ENCODE data around the gene HBZ. TPM values are rescaled to one million over a fixed set of nuclear protein-coding genes. Genes with fewer than 3 reads are reported as not detected.

HBZ gene
- total and polyA plus RNA-seq, 2 of the 8 experiments (the other 6 are each of a cell fraction or from before 2014, with no cell fraction given): 0.12 TPM; not detected in 1

GRCh38 chr16:183005-183404 lies 30.6 kb downstream of the HBZ start:
- Histone ChIP-seq H4K20me1 (replicated peaks in 1 of 2; ENCODE audit: control insufficient read depth in 1 of 2, insufficient read depth in 2 of 2, low read length in 2 of 2) (peaks cover 8 to 10% of the 10 kb centered on the region in 2 experiments), H4K91ac (replicated peaks; ENCODE audit: insufficient read length, low read length) (no peak overlapping the region), H2BK20ac (ENCODE audit: low read length) (no peak overlapping the region), H3K4me2 (ENCODE audit: insufficient read depth in 1 of 2, low read depth in 2 of 2, low read length in 2 of 2) (no peak overlapping the region), H3K18ac (ENCODE audit: extremely low read depth, low read length) (no peak overlapping the region), H3K23me2 (ENCODE audit: low read depth, low read length) (peaks cover 9% of the 10 kb centered on the region; the same call in 1 of the 2 replicates), H3K9ac (replicated peaks in 1 of 4; ENCODE audit: extremely low read depth in 1 of 4, low read depth in 3 of 4, low read length in 3 of 4) (no peak overlapping the region), H3K79me2 (ENCODE audit: control insufficient read depth in 1 of 2, insufficient read depth in 2 of 2, low read length in 2 of 2) (no peaks in the 10 kb centered on the region), H2BK12ac (ENCODE audit: low read depth, low read length) (no peak overlapping the region), H3K79me1 (ENCODE audit: low read depth, low read length) (no peaks in the 10 kb centered on the region; the same call in 1 of the 2 replicates), H2BK15ac (ENCODE audit: low read length) (no peak overlapping the region), H2AK5ac (ENCODE audit: low read depth, low read length) (no peak overlapping the region), H3K56ac (replicated peaks; ENCODE audit: insufficient read length, low read depth, low read length) (no peak overlapping the region), H3K9me3 (ENCODE audit: insufficient read depth in 2 of 2, low read depth in 1 of 2, low read length in 1 of 2) (peaks cover 0 to 3% of the 10 kb centered on the region in 2 experiments; a peak in 1 of 4 replicates), H4K5ac (ENCODE audit: insufficient read length, low read depth, low read length) (no peak overlapping the region), H4K8ac (ENCODE audit: extremely low read depth, insufficient read depth, low read length) (no peak overlapping the region), H3K14ac (ENCODE audit: insufficient read length) (no peak overlapping the region), H3K23ac (ENCODE audit: insufficient read length) (no peak overlapping the region), H3K4me3 (ENCODE audit: extremely low read depth in 1 of 4, insufficient read depth in 2 of 4, low read depth in 3 of 4, low read length in 4 of 4) (no peak overlapping the region), H2AFZ (ENCODE audit: low read length) (no peak overlapping the region), H3K27me3 (replicated peaks in 1 of 4; ENCODE audit: control insufficient read depth in 3 of 4, extremely low read depth in 1 of 4, insufficient read depth in 3 of 4, low read length in 3 of 4) (peaks cover 21 to 32% (median 28%) of the 10 kb centered on the region in 4 experiments), H2BK5ac (ENCODE audit: low read depth, low read length) (no peak overlapping the region), H2BK120ac (replicated peaks; ENCODE audit: low read depth, low read length) (no peak overlapping the region), H3K27ac (ENCODE audit: low read depth, low read length) (no peak overlapping the region), H3K4ac (replicated peaks; ENCODE audit: insufficient read length, low read depth, low read length) (no peak overlapping the region), H3K36me3 (ENCODE audit: control insufficient read depth in 2 of 4, insufficient read depth in 4 of 4, low read length in 3 of 4) (peaks cover 2 to 10% (median 9%) of the 10 kb centered on the region in 4 experiments; a peak in 6 of 8 replicates), H3K4me1 (replicated peaks in 1 of 4; ENCODE audit: control insufficient read depth in 3 of 4, insufficient read depth in 4 of 4, low read length in 3 of 4) (peaks cover 0 to 5% (median 3%) of the 10 kb centered on the region in 4 experiments; a peak in 4 of 7 replicates)
- FAIRE-seq (no peak), DNase-seq (ENCODE audit: low read depth in 1 of 2, low spot score in 2 of 2) (no peak)
- TF ChIP-seq MAX (IDR thresholded peaks at IDR 0.05) (no peak), EP300 (IDR thresholded peaks at IDR 0.05; ENCODE audit: borderline replicate concordance in 1 of 2, low read depth in 2 of 2, low read length in 2 of 2) (no peak), SP1 (IDR thresholded peaks at IDR 0.05; ENCODE audit: low read depth, low read length) (no peak), HDAC6 (IDR thresholded peaks at IDR 0.05; ENCODE audit: low read depth, low read length) (no peak), GABPA (IDR thresholded peaks at IDR 0.05; ENCODE audit: borderline replicate concordance, insufficient read depth, low read length) (no peak), EZH2 (IDR thresholded peaks at IDR 0.05; ENCODE audit: low read depth, low read length, severe bottlenecking) (no peak), KDM1A (IDR thresholded peaks at IDR 0.05; ENCODE audit: borderline replicate concordance, low read length) (no peak)
- ChIA-PET POLR2A (ENCODE audit: partially characterized antibody) (interaction anchor here (0.5 to 1.0 kb wide), 4 partner anchors 11 to 46 kb away, joined by 3 read pairs; no protein-coding TSS in a partner anchor), CTCF (ENCODE audit: partially characterized antibody) (interaction anchor here (1.2 to 4.1 kb wide), 4 partner anchors 9 to 77 kb away, joined by 3 to 41 read pairs (median 4); no protein-coding TSS in a partner anchor)
- 82% methylated on average over 1 of the region's 7 CpGs; no CpG with 5 or more reads in 1 of the 2 experiments for WGBS, 2 experiments (ENCODE audit: extremely low coverage in 1 of 2, insufficient coverage in 1 of 2, insufficient read length in 1 of 2, insufficient replicate concordance in 2 of 2, low coverage in 1 of 2, low lambda C conversion rate in 2 of 2, missing lambda C conversion rate in 1 of 2)
